HG03457 (cell line): ENCODE results near the gene RIN1.
"Not testable (repeated sequence)": the region's sequence is repeated elsewhere in the genome, so short reads cannot be mapped to it uniquely, and the experiment has no call there.

ENCODE experiments used
- ATAC-seq: cut with Tn5 transposase; IDR thresholded peaks from one replicate; pipeline ENCODE4 v1.9.1; 2021; ENCODE audit warnings: moderate number of reproducible peaks; ENCODE audit not compliant: unreplicated experiment

The RIN1 gene

GRCh38 chr11:66336234-66337102 lies at the start of gene RIN1:
RIN1 (minus strand) TSS chr11:66336434; CDS start chr11:66336402, 32 bp downstream.
- no peak for ATAC-seq

GRCh38 chr11:66384316-66384715 lies 48.1 kb upstream of the RIN1 start:
- ATAC-seq: not testable (repeated sequence)

GRCh38 chr11:66380264-66380663 lies 44.0 kb upstream of the RIN1 start:
- not testable (repeated sequence) for ATAC-seq

- ATAC-seq: not testable (repeated sequence)
These were observed 37.6 kb upstream of the RIN1 start for GRCh38 chr11:66373690-66374287.

GRCh38 chr11:66373265-66373664 lies 37.0 kb upstream of the RIN1 start:
- no peak for ATAC-seq

- ATAC-seq: no peak
These were observed 35.6 kb upstream of the RIN1 start, which contains the start of gene SLC29A2 for GRCh38 chr11:66371627-66372415. SLC29A2 (minus strand) TSS chr11:66371760; CDS start chr11:66371591, 169 bp downstream.

GRCh38 chr11:66369073-66369894 lies 33.0 kb upstream of the RIN1 start:
- ATAC-seq: no peak

- ATAC-seq: no peak
These were observed 32.2 kb upstream of the RIN1 start for GRCh38 chr11:66368484-66368883.

GRCh38 chr11:66367561-66368312 lies 31.5 kb upstream of the RIN1 start:
- no peak for ATAC-seq

- no peak for ATAC-seq
These were observed 30.7 kb upstream of the RIN1 start for GRCh38 chr11:66366844-66367477.

- no peak for ATAC-seq
These were observed 29.7 kb upstream of the RIN1 start for GRCh38 chr11:66365711-66366619.

- no peak for ATAC-seq
These were observed 28.9 kb upstream of the RIN1 start for GRCh38 chr11:66365166-66365565.

GRCh38 chr11:66363805-66364535 lies 27.7 kb upstream of the RIN1 start:
- no peak for ATAC-seq

GRCh38 chr11:66363187-66363601 lies 27.0 kb upstream of the RIN1 start:
- ATAC-seq: no peak

GRCh38 chr11:66362481-66363147 lies 26.4 kb upstream of the RIN1 start:
- no peak for ATAC-seq

- no peak for ATAC-seq
These were observed 25.3 kb upstream of the RIN1 start for GRCh38 chr11:66361502-66361941.
